ENCODE results near the gene BANF2.

Gene BANF2

GRCh38 chr20:17725094-17725835 lies 25.5 kb downstream of the BANF2 start:
- no peak overlapping the region for H3K27ac ChIP-seq (ENCODE audit: insufficient read depth in 1 of 2, low read depth in 1 of 2, low read length in 2 of 2, poor library complexity in 1 of 2, severe bottlenecking in 2 of 2)
- 97% methylated on average over 11 of the region's 13 CpGs for WGBS (ENCODE audit: insufficient coverage)
- no peaks in the 10 kb centered on the region for H3K36me3 ChIP-seq (ENCODE audit: control insufficient read depth in 4 of 4, insufficient read depth in 4 of 4, low read length in 3 of 4)
- no peaks in the 10 kb centered on the region for H3K9me3 ChIP-seq (ENCODE audit: control extremely low read depth in 1 of 5, control insufficient read depth in 4 of 5, insufficient read depth in 2 of 5, low read depth in 1 of 5, low read length in 4 of 5)
- H3K27me3 ChIP-seq (replicated peaks in 2 of 5; ENCODE audit: control insufficient read depth in 4 of 5, insufficient read depth in 5 of 5, low read length in 4 of 5), result peaks cover 0 to 5% (median 0%) of the 10 kb centered on the region in 5 experiments
- H3K4me1 ChIP-seq (ENCODE audit: control extremely low read depth in 1 of 4, control insufficient read depth in 4 of 4, insufficient read depth in 4 of 4, low read length in 3 of 4), result no peaks in the 10 kb centered on the region
- H3K4me3 ChIP-seq (ENCODE audit: control insufficient read depth in 1 of 7, extremely low read depth in 1 of 7, insufficient read depth in 4 of 7, low read depth in 2 of 7, low read length in 6 of 7), result no peak overlapping the region
- no peak for DNase-seq
- CTCF ChIA-PET, result no interaction called here
- POLR2A ChIA-PET, result no interaction called here

GRCh38 chr20:17726902-17727301 lies 27.1 kb downstream of the BANF2 start:
- DNase-seq, result no peak
- ChIA-PET POLR2A (no interaction called here), CTCF (no interaction called here)
- 100% methylated on average over 3 of the region's 4 CpGs for WGBS (ENCODE audit: insufficient coverage)
- Histone ChIP-seq H3K27me3 (replicated peaks in 2 of 5; ENCODE audit: control insufficient read depth in 4 of 5, insufficient read depth in 5 of 5, low read length in 4 of 5) (peaks cover 0 to 5% (median 0%) of the 10 kb centered on the region in 5 experiments), H3K36me3 (ENCODE audit: control insufficient read depth in 4 of 4, insufficient read depth in 4 of 4, low read length in 3 of 4) (no peaks in the 10 kb centered on the region), H3K4me3 (ENCODE audit: control insufficient read depth in 1 of 7, extremely low read depth in 1 of 7, insufficient read depth in 4 of 7, low read depth in 2 of 7, low read length in 6 of 7) (no peak overlapping the region), H3K4me1 (ENCODE audit: control extremely low read depth in 1 of 4, control insufficient read depth in 4 of 4, insufficient read depth in 4 of 4, low read length in 3 of 4) (no peaks in the 10 kb centered on the region), H3K27ac (ENCODE audit: insufficient read depth in 1 of 2, low read depth in 1 of 2, low read length in 2 of 2, poor library complexity in 1 of 2, severe bottlenecking in 2 of 2) (no peak overlapping the region), H3K9me3 (ENCODE audit: control extremely low read depth in 1 of 5, control insufficient read depth in 4 of 5, insufficient read depth in 2 of 5, low read depth in 1 of 5, low read length in 4 of 5) (no peaks in the 10 kb centered on the region)

- DNase-seq, result no peak
- H3K36me3 ChIP-seq (ENCODE audit: control insufficient read depth in 4 of 4, insufficient read depth in 4 of 4, low read length in 3 of 4), result no peaks in the 10 kb centered on the region
- H3K27ac ChIP-seq (ENCODE audit: insufficient read depth in 1 of 2, low read depth in 1 of 2, low read length in 2 of 2, poor library complexity in 1 of 2, severe bottlenecking in 2 of 2), result no peak overlapping the region
- ChIA-PET CTCF (no interaction called here), POLR2A (no interaction called here)
- no peaks in the 10 kb centered on the region for H3K9me3 ChIP-seq (ENCODE audit: control extremely low read depth in 1 of 5, control insufficient read depth in 4 of 5, insufficient read depth in 2 of 5, low read depth in 1 of 5, low read length in 4 of 5)
- WGBS (ENCODE audit: insufficient coverage), result 98% methylated on average over 10 of the region's 10 CpGs
- peaks cover 0 to 5% (median 0%) of the 10 kb centered on the region in 5 experiments for H3K27me3 ChIP-seq (replicated peaks in 2 of 5; ENCODE audit: control insufficient read depth in 4 of 5, insufficient read depth in 5 of 5, low read length in 4 of 5)
- no peak overlapping the region for H3K4me3 ChIP-seq (ENCODE audit: control insufficient read depth in 1 of 7, extremely low read depth in 1 of 7, insufficient read depth in 4 of 7, low read depth in 2 of 7, low read length in 6 of 7)
- H3K4me1 ChIP-seq (ENCODE audit: control extremely low read depth in 1 of 4, control insufficient read depth in 4 of 4, insufficient read depth in 4 of 4, low read length in 3 of 4), result no peaks in the 10 kb centered on the region
Measured at GRCh38 chr20:17727351-17727750, 27.6 kb downstream of the BANF2 start.

GRCh38 chr20:17728074-17728473 lies 28.3 kb downstream of the BANF2 start:
- no peaks in the 10 kb centered on the region for H3K9me3 ChIP-seq (ENCODE audit: control extremely low read depth in 1 of 5, control insufficient read depth in 4 of 5, insufficient read depth in 2 of 5, low read depth in 1 of 5, low read length in 4 of 5)
- CTCF ChIA-PET, result no interaction called here
- POLR2A ChIA-PET, result no interaction called here
- peaks cover 0 to 5% (median 0%) of the 10 kb centered on the region in 5 experiments for H3K27me3 ChIP-seq (replicated peaks in 2 of 5; ENCODE audit: control insufficient read depth in 4 of 5, insufficient read depth in 5 of 5, low read length in 4 of 5)
- H3K4me3 ChIP-seq (ENCODE audit: control insufficient read depth in 1 of 7, extremely low read depth in 1 of 7, insufficient read depth in 4 of 7, low read depth in 2 of 7, low read length in 6 of 7), result no peak overlapping the region
- DNase-seq, result no peak
- no peaks in the 10 kb centered on the region for H3K4me1 ChIP-seq (ENCODE audit: control extremely low read depth in 1 of 4, control insufficient read depth in 4 of 4, insufficient read depth in 4 of 4, low read length in 3 of 4)
- H3K36me3 ChIP-seq (ENCODE audit: control insufficient read depth in 4 of 4, insufficient read depth in 4 of 4, low read length in 3 of 4), result no peaks in the 10 kb centered on the region
- H3K27ac ChIP-seq (ENCODE audit: insufficient read depth in 1 of 2, low read depth in 1 of 2, low read length in 2 of 2, poor library complexity in 1 of 2, severe bottlenecking in 2 of 2), result no peak overlapping the region
- 98% methylated on average over 8 of the region's 12 CpGs for WGBS (ENCODE audit: insufficient coverage)

- WGBS (ENCODE audit: insufficient coverage), result 99% methylated on average over 10 of the region's 10 CpGs
- Histone ChIP-seq H3K27ac (ENCODE audit: insufficient read depth in 1 of 2, low read depth in 1 of 2, low read length in 2 of 2, poor library complexity in 1 of 2, severe bottlenecking in 2 of 2) (no peak overlapping the region), H3K27me3 (replicated peaks in 2 of 5; ENCODE audit: control insufficient read depth in 4 of 5, insufficient read depth in 5 of 5, low read length in 4 of 5) (peaks cover 0 to 7% (median 0%) of the 10 kb centered on the region in 5 experiments), H3K36me3 (ENCODE audit: control insufficient read depth in 4 of 4, insufficient read depth in 4 of 4, low read length in 3 of 4) (no peaks in the 10 kb centered on the region), H3K4me1 (ENCODE audit: control extremely low read depth in 1 of 4, control insufficient read depth in 4 of 4, insufficient read depth in 4 of 4, low read length in 3 of 4) (no peaks in the 10 kb centered on the region), H3K9me3 (ENCODE audit: control extremely low read depth in 1 of 5, control insufficient read depth in 4 of 5, insufficient read depth in 2 of 5, low read depth in 1 of 5, low read length in 4 of 5) (no peaks in the 10 kb centered on the region), H3K4me3 (ENCODE audit: control insufficient read depth in 1 of 7, extremely low read depth in 1 of 7, insufficient read depth in 4 of 7, low read depth in 2 of 7, low read length in 6 of 7) (no peak overlapping the region)
- ChIA-PET CTCF (no interaction called here), POLR2A (no interaction called here)
- no peak for DNase-seq
Measured at GRCh38 chr20:17730071-17730470, 30.3 kb downstream of the BANF2 start.

GRCh38 chr20:17731233-17731632 lies 31.5 kb downstream of the BANF2 start:
- ChIA-PET POLR2A (no interaction called here), CTCF (interaction anchor here (1.1 kb wide), 1 partner anchor 10 kb away, joined by 3 read pairs; no protein-coding TSS in a partner anchor)
- no peak for DNase-seq
- Histone ChIP-seq H3K4me1 (ENCODE audit: control extremely low read depth in 1 of 4, control insufficient read depth in 4 of 4, insufficient read depth in 4 of 4, low read length in 3 of 4) (peaks cover 0 to 3% (median under 1%) of the 10 kb centered on the region in 4 experiments), H3K9me3 (ENCODE audit: control extremely low read depth in 1 of 5, control insufficient read depth in 4 of 5, insufficient read depth in 2 of 5, low read depth in 1 of 5, low read length in 4 of 5) (peaks cover 0 to 3% (median 0%) of the 10 kb centered on the region in 5 experiments), H3K27me3 (replicated peaks in 2 of 5; ENCODE audit: control insufficient read depth in 4 of 5, insufficient read depth in 5 of 5, low read length in 4 of 5) (peaks cover 0 to 7% (median 0%) of the 10 kb centered on the region in 5 experiments), H3K4me3 (ENCODE audit: control insufficient read depth in 1 of 7, extremely low read depth in 1 of 7, insufficient read depth in 4 of 7, low read depth in 2 of 7, low read length in 6 of 7) (no peak overlapping the region), H3K36me3 (ENCODE audit: control insufficient read depth in 4 of 4, insufficient read depth in 4 of 4, low read length in 3 of 4) (no peaks in the 10 kb centered on the region), H3K27ac (ENCODE audit: insufficient read depth in 1 of 2, low read depth in 1 of 2, low read length in 2 of 2, poor library complexity in 1 of 2, severe bottlenecking in 2 of 2) (no peak overlapping the region)
- 100% methylated on average over 4 of the region's 5 CpGs for WGBS (ENCODE audit: insufficient coverage)

- H3K4me1 ChIP-seq (ENCODE audit: control extremely low read depth in 1 of 4, control insufficient read depth in 4 of 4, insufficient read depth in 4 of 4, low read length in 3 of 4), result peaks cover 0 to 3% (median under 1%) of the 10 kb centered on the region in 4 experiments
- no peak overlapping the region for H3K27ac ChIP-seq (ENCODE audit: insufficient read depth in 1 of 2, low read depth in 1 of 2, low read length in 2 of 2, poor library complexity in 1 of 2, severe bottlenecking in 2 of 2)
- POLR2A ChIA-PET, result interaction anchor here (0.6 kb wide), 1 partner anchor 124 kb away, joined by 6 read pairs; no protein-coding TSS in a partner anchor
- no peak for DNase-seq
- CTCF ChIA-PET, result no interaction called here
- no peaks in the 10 kb centered on the region for H3K36me3 ChIP-seq (ENCODE audit: control insufficient read depth in 4 of 4, insufficient read depth in 4 of 4, low read length in 3 of 4)
- H3K4me3 ChIP-seq (ENCODE audit: control insufficient read depth in 1 of 7, extremely low read depth in 1 of 7, insufficient read depth in 4 of 7, low read depth in 2 of 7, low read length in 6 of 7), result no peak overlapping the region
- H3K27me3 ChIP-seq (replicated peaks in 2 of 5; ENCODE audit: control insufficient read depth in 4 of 5, insufficient read depth in 5 of 5, low read length in 4 of 5), result peaks cover 0 to 5% (median 0%) of the 10 kb centered on the region in 5 experiments
- H3K9me3 ChIP-seq (ENCODE audit: control extremely low read depth in 1 of 5, control insufficient read depth in 4 of 5, insufficient read depth in 2 of 5, low read depth in 1 of 5, low read length in 4 of 5), result peaks cover 0 to 8% (median 2%) of the 10 kb centered on the region in 5 experiments
- 100% methylated on average over 3 of the region's 6 CpGs for WGBS (ENCODE audit: insufficient coverage)
Measured at GRCh38 chr20:17732907-17733521, 33.2 kb downstream of the BANF2 start.

All from common myeloid progenitor, CD34-positive (primary cell).